A549 (cell line): Measurements from ENCODE around the gene MTO1.

ENCODE experiments used
- CHD2 ChIP-seq: fragments of 150-350 bp; IDR thresholded peaks from 2 replicates; pipeline ENCODE4 v1.6.1; 2014; ENCODE audit warnings: low read length; ENCODE audit not compliant: partially characterized antibody
- CTCF ChIP-seq: fragments of >200 bp; sonication (Bioruptor Twin); formaldehyde crosslinking; IDR thresholded peaks from 3 replicates; pipeline ENCODE4 v1.5.1; 2016
- EP300 ChIP-seq, 2 experiments: fragments of >200 bp; sonication (Bioruptor Twin); formaldehyde crosslinking; IDR thresholded peaks; 2 replicates in 1 of 2; 3 replicates in 1 of 2; pipeline ENCODE4 v1.6.1; 2016 to 2017
- FOSL2 ChIP-seq, 2 experiments: fragments of 450-650 bp in 1 of 2; fragments of >200 bp in 1 of 2; sonication (Bioruptor Twin) in 1 of 2; formaldehyde crosslinking; IDR thresholded peaks; 2 replicates each; pipeline versions ENCODE4 v1.5.0 to v1.6.1; 2016 to 2020; ENCODE audit warnings: mild to moderate bottlenecking in 1 of 2, moderate library complexity in 1 of 2
- HOXA7 ChIP-seq: fragments of 250-450 bp; sonication (Bioruptor Pico); IDR thresholded peaks from 2 replicates; pipeline ENCODE4 v1.5.0; 2020; ENCODE audit warnings: mild to moderate bottlenecking, moderate library complexity

- TF ChIP-seq CHD2 (no peak), EP300 (IDR thresholded peaks at IDR 0.05) (no peak), CTCF (no peak), HOXA7 (no peak), FOSL2 (IDR thresholded peaks at IDR 0.05) (no peak), FOSL2 (CRISPR knock-in tag; IDR thresholded peaks at IDR 0.05) (no peak)
These were observed 87.2 kb downstream of the MTO1 start for GRCh38 chr6:73548458-73549446.
